HG02610 (cell line): ENCODE measurements around the gene MSH6.
"Not testable (repeated sequence)": the region's sequence is repeated elsewhere in the genome, so short reads cannot be mapped to it uniquely, and the experiment has no call there.

Experiments used
- ATAC-seq: cut with Tn5 transposase; IDR thresholded peaks from one replicate; pipeline ENCODE4 v1.9.1; 2021; ENCODE audit warnings: mild to moderate bottlenecking, moderate library complexity; ENCODE audit not compliant: unreplicated experiment

MSH6 gene

DNA sequence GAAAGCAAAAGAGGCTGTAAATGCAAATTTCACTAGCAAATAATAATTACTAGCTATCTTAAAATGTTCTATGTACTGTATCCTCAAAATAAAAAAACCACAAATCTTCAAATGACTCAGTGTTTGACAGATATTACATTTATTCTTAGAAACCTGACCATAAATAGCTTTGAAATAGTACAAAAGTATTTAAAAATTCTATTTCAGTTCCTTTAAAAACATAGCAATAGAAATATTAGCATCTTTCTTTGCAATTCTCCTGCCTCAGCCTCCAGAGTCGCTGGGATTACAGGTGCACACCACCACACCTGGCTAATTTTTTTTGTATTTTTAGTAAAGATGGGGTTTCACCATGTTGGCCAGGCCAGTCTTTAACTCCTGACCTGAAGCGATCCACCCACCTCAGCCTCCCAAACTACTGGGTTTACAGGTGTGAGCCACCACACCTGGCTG is 50.6 kb downstream of the MSH6 start:
- ATAC-seq, result peak; percentile 79

DNA sequence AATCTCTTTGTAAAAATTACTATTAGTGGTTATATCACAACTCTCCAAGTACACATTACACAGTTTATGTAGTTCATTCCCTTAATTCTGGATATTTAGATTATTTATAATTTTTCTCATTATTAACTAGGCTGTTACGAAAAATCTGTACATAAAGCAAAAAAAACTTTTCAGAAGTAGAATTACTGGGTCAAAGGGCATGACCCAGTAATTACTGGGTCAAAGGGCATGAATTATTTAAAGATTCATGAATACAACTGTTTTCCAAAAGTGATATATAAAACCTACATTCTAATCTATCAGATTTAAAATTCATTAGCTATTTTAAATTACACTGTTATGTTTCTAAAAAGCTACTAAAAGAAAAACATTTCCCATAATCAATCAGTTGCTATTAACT is 55.3 kb downstream of the MSH6 start:
- no peak for ATAC-seq

DNA sequence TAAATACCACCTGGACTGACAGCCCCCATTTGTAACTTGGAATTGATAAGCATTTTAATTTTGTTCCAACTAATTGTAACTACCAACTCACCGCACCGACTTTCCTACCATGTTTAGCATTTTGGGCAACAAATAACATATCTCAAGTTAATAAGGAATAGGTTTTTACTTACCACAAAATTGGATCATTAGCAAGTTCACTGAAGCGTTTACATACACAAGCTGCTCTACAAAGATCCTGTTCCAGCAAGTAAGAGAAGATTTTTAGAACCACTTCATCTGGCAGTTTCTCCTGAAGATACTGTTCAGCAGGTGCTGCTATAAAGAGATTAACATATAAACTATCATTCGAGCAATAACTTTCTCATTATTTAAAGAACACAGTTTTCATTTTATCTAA is 55.7 kb downstream of the MSH6 start:
- no peak for ATAC-seq

DNA sequence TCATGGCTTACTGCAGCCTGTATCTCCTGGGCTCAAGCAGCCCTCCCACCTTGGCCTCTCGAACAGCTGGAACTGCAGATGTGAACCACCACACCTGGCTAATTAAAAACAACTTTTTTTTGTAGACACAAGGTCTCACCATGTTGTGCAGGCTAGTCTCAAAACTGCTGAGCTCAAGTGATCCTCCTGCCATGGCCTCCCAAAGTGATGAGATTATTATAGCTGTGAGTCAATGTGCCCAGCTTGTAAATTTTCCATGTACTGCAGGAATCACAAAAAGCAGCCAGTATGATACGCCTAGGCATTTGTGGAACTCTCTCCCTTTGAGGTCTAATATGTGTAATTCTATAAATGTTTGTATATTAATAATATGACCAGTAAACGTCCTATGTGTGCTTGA is 59.9 kb downstream of the MSH6 start:
- ATAC-seq, result no peak

DNA sequence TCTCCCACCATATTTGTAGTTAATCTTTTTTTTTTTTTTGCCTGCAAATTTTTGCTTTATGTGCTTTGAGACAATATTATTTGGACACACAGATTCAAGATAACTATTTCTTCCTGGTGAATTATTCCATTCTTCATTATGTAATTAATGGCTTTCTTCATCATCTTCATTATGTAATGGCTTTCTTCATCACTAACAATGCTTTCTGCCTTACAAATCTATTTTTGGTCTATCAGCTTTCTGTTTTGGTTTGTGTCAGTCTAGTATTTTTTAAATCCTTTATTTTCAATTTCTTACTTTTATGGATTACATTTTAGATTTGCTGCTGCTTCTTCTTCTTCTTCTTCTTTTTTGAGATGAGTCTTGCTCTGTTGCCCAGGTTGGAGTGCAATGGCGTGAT is 60.5 kb downstream of the MSH6 start:
- ATAC-seq, result no peak

DNA sequence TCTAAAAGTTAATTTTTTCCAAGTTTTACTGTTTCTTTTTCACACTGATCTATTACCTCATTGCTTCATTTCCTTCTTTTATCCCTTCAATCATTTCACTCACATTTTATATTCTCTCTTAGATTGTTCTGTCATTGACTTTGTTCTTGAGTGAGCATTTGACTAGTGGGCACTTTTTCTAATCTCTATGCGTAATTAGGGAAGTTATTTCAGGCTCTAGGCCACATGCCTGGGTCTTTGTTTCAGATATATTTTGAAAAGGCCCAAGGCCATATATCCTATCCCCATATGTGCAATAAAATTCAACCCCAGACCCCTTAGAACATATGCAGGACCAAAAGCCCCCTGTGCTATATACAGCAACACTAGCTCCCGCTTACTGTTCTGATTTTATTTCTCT is 61.2 kb downstream of the MSH6 start:
- ATAC-seq, result no peak

DNA sequence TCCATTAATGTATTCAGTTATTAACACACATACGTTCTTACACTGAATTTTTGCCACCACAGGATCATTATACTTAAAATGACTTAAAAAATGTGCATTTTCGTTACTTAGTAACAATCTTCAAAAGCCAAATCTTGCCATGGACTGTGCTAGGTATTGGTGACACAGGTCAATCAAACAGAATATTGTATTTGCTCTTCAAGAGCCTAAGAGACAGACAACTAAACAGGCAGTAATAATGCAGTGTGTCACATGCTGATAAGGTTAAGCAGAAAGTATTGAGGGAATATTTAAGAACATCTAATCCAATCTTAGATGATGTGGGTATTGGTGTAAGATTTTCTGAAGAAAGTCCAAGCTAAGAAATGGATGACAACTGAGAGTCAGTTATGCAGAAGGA is 66.4 kb downstream of the MSH6 start:
- ATAC-seq, result no peak

DNA sequence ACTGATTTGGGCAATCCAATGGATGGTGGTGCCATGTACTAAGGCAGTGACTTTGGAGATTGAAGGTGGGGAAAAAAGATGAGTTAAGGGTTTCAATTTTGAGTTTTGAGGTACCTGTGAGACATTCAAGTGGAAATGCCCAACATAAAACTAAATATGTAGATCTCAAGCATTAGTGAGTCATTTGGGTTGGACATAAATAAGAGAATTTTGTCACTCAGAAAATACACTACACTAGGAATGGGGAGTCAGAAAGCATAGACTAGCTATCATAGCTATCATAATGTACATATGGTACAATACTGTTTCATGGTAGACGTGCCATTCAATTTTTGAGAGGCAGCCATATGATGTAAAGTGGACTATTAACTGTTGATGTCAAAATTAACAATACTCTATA is 67.3 kb downstream of the MSH6 start:
- no peak for ATAC-seq

DNA sequence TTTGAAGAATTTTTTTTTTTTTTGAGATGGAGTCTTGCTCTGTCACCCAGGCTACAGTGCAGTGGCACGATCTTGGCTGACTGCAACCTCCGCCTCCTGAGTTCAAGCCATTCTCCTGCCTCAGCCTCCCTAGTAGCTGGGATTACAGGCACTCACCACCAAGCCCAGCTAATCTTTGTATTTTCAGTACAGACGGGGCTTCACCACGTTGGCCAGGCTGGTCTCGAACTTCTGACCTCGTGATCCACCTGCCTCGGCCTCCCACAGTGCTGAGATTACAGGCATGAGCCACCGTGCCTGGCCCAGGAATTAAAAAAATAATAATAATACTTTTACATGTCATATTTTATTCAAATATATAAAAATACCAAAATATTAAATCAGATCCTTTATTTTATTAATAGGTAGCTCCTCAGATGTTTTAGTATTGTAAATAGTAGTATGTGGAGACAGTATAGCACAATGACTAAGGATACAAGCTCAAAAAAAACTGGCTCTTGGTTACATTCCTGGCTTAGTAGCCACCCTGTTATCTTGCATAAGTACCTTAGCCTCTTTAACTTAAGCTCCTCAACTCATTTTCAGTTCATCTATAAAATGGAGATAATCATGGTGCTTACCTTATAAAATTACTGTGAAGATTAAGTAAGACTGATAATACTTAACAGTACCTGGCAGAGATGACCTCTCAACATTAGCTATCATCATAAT is 70.3 kb downstream of the MSH6 start:
- not testable (repeated sequence) for ATAC-seq
